CD4-positive, alpha-beta T cell treated with Interleukin-4 for 1 hour (primary cell): Measurements from ENCODE around the gene SMYD1.

ENCODE experiments used
- DNase-seq, 2 donors: peaks; one replicate each; pipeline ENCODE4 v3.0.0-alpha.2; 2020 to 2022

SMYD1 gene

GRCh38 chr2:88123975-88124917, 56.6 kb downstream of the SMYD1 start:
- no peak for DNase-seq

GRCh38 chr2:88125344-88125923, 57.8 kb downstream of the SMYD1 start:
- DNase-seq: no peak

GRCh38 chr2:88125924-88126771, 58.5 kb downstream of the SMYD1 start:
- DNase-seq: no peak

- no peak for DNase-seq
Measured at GRCh38 chr2:88126772-88127637, 59.4 kb downstream of the SMYD1 start.

GRCh38 chr2:88127638-88127887, 59.9 kb downstream of the SMYD1 start:
- no peak for DNase-seq

- DNase-seq: no peak
Measured at GRCh38 chr2:88127888-88128653, 60.4 kb downstream of the SMYD1 start, which contains the start of gene FABP1. FABP1 (minus strand) TSS chr2:88128062; CDS start chr2:88128017, 45 bp downstream.

- DNase-seq: no peak
Measured at GRCh38 chr2:88128654-88129312, 61.2 kb downstream of the SMYD1 start.

GRCh38 chr2:88129313-88129959, 61.8 kb downstream of the SMYD1 start:
- no peak for DNase-seq

GRCh38 chr2:88131201-88131998, 63.8 kb downstream of the SMYD1 start:
- no peak for DNase-seq

GRCh38 chr2:88131999-88132368, 64.4 kb downstream of the SMYD1 start:
- no peak for DNase-seq

- no peak for DNase-seq
Measured at GRCh38 chr2:88133875-88134274, 66.2 kb downstream of the SMYD1 start.

- no peak for DNase-seq
Measured at GRCh38 chr2:88136817-88137216, 69.2 kb downstream of the SMYD1 start.

GRCh38 chr2:88137833-88138232, 70.2 kb downstream of the SMYD1 start:
- no peak for DNase-seq

GRCh38 chr2:88139203-88139702, 71.6 kb downstream of the SMYD1 start:
- DNase-seq: no peak

GRCh38 chr2:88139804-88140203, 72.2 kb downstream of the SMYD1 start:
- DNase-seq: no peak

GRCh38 chr2:88141952-88142351, 74.3 kb downstream of the SMYD1 start:
- DNase-seq: no peak

GRCh38 chr2:88144271-88144670, 76.6 kb downstream of the SMYD1 start:
- no peak for DNase-seq

GRCh38 chr2:88144914-88145497, 77.4 kb downstream of the SMYD1 start:
- no peak for DNase-seq

- no peak for DNase-seq
Measured at GRCh38 chr2:88146590-88146989, 79.0 kb downstream of the SMYD1 start.
